ENCODE measurements around the gene UTS2. TPM values are rescaled to one million over a fixed set of nuclear protein-coding genes. Genes with fewer than 3 reads are reported as not detected.

UTS2 gene
- polyA plus RNA-seq, 2 of the 4 experiments (the other 2 are of a cell fraction): not detected

- CTCF ChIA-PET: interaction anchor here (0.7 to 1.8 kb wide), 2 partner anchors 20 to 92 kb away, joined by 3 to 5 read pairs; no protein-coding TSS in a partner anchor
- no peaks in the 10 kb centered on the region for H3K4me1 ChIP-seq
- H3K4me2 ChIP-seq: no peak overlapping the region
- H3K27ac ChIP-seq: no peak overlapping the region
- WGBS (ENCODE audit: missing lambda C conversion rate): 53% methylated on average over 7 of the region's 7 CpGs
- no peak overlapping the region for H3K4me3 ChIP-seq
- DNase-seq (ENCODE audit: low read depth in 1 of 2, low spot score in 1 of 2) (peak in 1 of 2 experiments; percentile 5), FAIRE-seq (no peak), ATAC-seq (peak in 1 of 2 experiments; percentile 34; a peak in 1 of 6 replicates)
- no peak for TF ChIP-seq FOSL2 (IDR thresholded peaks at IDR 0.05)
- TF ChIP-seq FOSL2 (CRISPR knock-in tag; IDR thresholded peaks at IDR 0.05): peak; percentile 60
- TF ChIP-seq MAFK (IDR thresholded peaks at IDR 0.05; ENCODE audit: partially characterized antibody): peak; percentile 23
- TF ChIP-seq CTCF (IDR thresholded peaks at IDR 0.05): no peak
- TF ChIP-seq GATA3 (IDR thresholded peaks at IDR 0.05; ENCODE audit: borderline replicate concordance): no peak
- no peak for TF ChIP-seq RARB (CRISPR knock-in tag; IDR thresholded peaks at IDR 0.05)
- TF ChIP-seq FOSB (CRISPR knock-in tag; IDR thresholded peaks at IDR 0.05): no peak
- no peak for TF ChIP-seq BCL3 (IDR thresholded peaks at IDR 0.05)
- TF ChIP-seq EHF (CRISPR knock-in tag; IDR thresholded peaks at IDR 0.05): no peak
- peaks cover 22% of the 10 kb centered on the region for H3K9me3 ChIP-seq
- POLR2A ChIA-PET: no interaction called here
Measured at GRCh38 chr1:7810395-7810794, 42.5 kb downstream of the UTS2 start.

GRCh38 chr1:7809742-7810141 lies 43.1 kb downstream of the UTS2 start:
- CTCF ChIA-PET: interaction anchor here (1.8 kb wide), 1 partner anchor 92 kb away, joined by 5 read pairs; no protein-coding TSS in a partner anchor
- 92% methylated on average over 13 of the region's 13 CpGs for WGBS (ENCODE audit: missing lambda C conversion rate)
- Histone ChIP-seq H3K4me3 (no peak overlapping the region), H3K9me3 (peaks cover 17% of the 10 kb centered on the region), H3K4me1 (no peaks in the 10 kb centered on the region), H3K4me2 (no peak overlapping the region), H3K27ac (no peak overlapping the region)
- no peak for TF ChIP-seq CBX8 (IDR thresholded peaks at IDR 0.05)
- no peak for TF ChIP-seq SMC3 (IDR thresholded peaks at IDR 0.05)
- TF ChIP-seq ZFP36 (IDR thresholded peaks at IDR 0.05; ENCODE audit: borderline replicate concordance, partially characterized antibody): no peak
- no peak for TF ChIP-seq E2F6 (IDR thresholded peaks at IDR 0.05; ENCODE audit: borderline replicate concordance, low read depth)
- no peak for TF ChIP-seq MYC (IDR thresholded peaks at IDR 0.05; ENCODE audit: borderline replicate concordance, low read length)
- no peak for ATAC-seq
- POLR2A ChIA-PET: no interaction called here
- no peak for FAIRE-seq
- DNase-seq (ENCODE audit: low read depth in 1 of 2, low spot score in 1 of 2): no peak

- ChIA-PET CTCF (interaction anchor here (0.7 to 1.9 kb wide), 8 partner anchors 10 to 167 kb away, joined by 3 to 12 read pairs (median 4); no protein-coding TSS in a partner anchor), POLR2A (no interaction called here)
- Histone ChIP-seq H3K4me3 (no peak overlapping the region), H3K4me1 (no peaks in the 10 kb centered on the region), H3K4me2 (no peak overlapping the region), H3K9me3 (peaks cover 5% of the 10 kb centered on the region), H3K27ac (no peak overlapping the region)
- no peak for FAIRE-seq
- TF ChIP-seq RAD21 (conservative IDR thresholded peaks at IDR 0.05 in 1 of 2, IDR thresholded peaks at IDR 0.05 in 1 of 2) (peak; percentile 60 to 62), CTCF (IDR thresholded peaks at IDR 0.05) (peak; percentile 52), PBX3 (IDR thresholded peaks at IDR 0.05) (no peak), BCL3 (IDR thresholded peaks at IDR 0.05) (no peak), SMC3 (IDR thresholded peaks at IDR 0.05) (peak; percentile 53)
- DNase-seq (ENCODE audit: low read depth in 1 of 2, low spot score in 1 of 2): peak in 1 of 2 experiments; percentile 44
- 11% methylated on average over 1 of the region's 1 CpG for WGBS (ENCODE audit: missing lambda C conversion rate)
- peak; percentile 62 to 63; a peak in 3 of 6 replicates for ATAC-seq
Measured at GRCh38 chr1:7808253-7808844, 44.5 kb downstream of the UTS2 start.

Data from A549 (cell line).